Measurements from ENCODE around the gene LCP2.

LCP2 gene

GRCh38 chr5:170305016-170305645 lies 7.6 kb upstream of the LCP2 start:
- no peak overlapping the region for H3K4me3 ChIP-seq (ENCODE audit: low read length)
- peaks cover 30% of the 10 kb centered on the region for H3K4me1 ChIP-seq (ENCODE audit: control insufficient read depth, insufficient read depth, low read length)
- H3K27me3 ChIP-seq (replicated peaks; ENCODE audit: control insufficient read depth, insufficient read depth, low read length) = peaks cover 8% of the 10 kb centered on the region
- no peak overlapping the region for H3K9ac ChIP-seq (ENCODE audit: low read length)
- H3K9me3 ChIP-seq (ENCODE audit: control insufficient read depth, low read length) = no peaks in the 10 kb centered on the region
- H3K36me3 ChIP-seq (ENCODE audit: control insufficient read depth, insufficient read depth, low read length, severe bottlenecking) = no peaks in the 10 kb centered on the region
- DNase-seq (ENCODE audit: low read depth) = no peak

DNA sequence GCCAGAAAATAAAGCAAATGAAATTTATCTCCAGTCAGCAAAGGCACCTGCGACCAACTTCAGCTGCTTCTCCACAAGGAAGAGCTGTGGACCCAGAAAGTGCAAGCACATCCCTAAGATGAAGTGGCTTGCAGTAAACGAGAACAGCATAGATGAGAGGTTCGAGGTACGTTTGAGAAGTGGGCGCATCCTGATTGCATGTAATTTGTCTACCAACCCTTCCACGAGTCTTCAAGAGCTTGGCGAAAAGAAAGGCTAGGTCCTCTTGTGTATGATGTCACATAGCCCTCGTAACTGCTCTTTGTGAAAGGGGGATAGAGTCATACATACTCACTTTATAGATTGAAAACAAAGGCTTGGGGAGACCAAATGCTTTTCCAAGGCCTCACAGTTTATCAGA lies 6.0 kb upstream of the LCP2 start:
- Histone ChIP-seq H3K4me3 (ENCODE audit: low read length) (no peak overlapping the region), H3K27me3 (replicated peaks; ENCODE audit: control insufficient read depth, insufficient read depth, low read length) (peaks cover 8% of the 10 kb centered on the region), H3K9me3 (ENCODE audit: control insufficient read depth, low read length) (no peaks in the 10 kb centered on the region), H3K36me3 (ENCODE audit: control insufficient read depth, insufficient read depth, low read length, severe bottlenecking) (no peaks in the 10 kb centered on the region), H3K4me1 (ENCODE audit: control insufficient read depth, insufficient read depth, low read length) (peaks cover 22% of the 10 kb centered on the region), H3K9ac (ENCODE audit: low read length) (no peak overlapping the region)
- DNase-seq (ENCODE audit: low read depth) = no peak

DNA sequence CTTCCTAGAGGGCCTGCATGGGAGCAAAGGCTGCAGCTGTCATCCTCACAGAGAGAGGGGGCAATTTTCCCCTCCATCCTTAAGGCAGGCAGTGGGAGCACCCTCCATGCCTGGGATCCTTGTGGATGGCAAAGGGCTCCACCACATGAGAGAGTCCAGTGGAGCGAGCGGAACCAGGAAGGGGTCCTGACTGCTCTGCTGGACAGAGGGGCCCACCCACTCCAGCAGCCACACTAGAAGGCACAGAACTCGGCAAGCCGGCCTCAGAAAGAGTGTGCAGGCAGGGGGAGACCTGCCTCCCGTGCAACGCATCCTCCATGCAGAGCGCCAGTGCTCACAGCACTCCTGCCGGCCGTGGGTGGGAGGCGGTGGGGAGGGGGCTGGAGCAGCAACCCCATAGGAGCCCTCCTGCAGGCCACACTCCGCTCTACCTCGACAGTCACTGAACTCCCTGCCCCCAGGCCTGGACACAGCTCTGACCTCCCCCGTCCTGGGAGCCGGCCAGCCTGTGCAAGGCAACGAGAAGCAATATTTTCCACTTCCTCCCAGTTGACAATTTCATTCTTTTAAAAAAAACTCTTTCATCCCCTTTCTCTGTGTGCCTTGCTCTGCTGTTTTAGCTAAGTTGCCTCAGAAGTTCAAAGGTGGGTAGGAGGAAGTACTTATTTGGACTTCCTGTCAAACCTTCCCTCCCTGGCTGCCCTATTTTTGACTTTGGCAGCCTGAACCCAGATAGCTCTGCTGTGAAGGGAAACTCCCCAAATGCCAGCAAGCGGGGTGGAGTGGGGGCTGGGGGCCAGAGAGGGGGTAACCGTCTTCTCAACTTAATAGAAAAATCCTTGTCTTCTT lies 5.3 kb upstream of the LCP2 start:
- H3K27me3 ChIP-seq (replicated peaks; ENCODE audit: control insufficient read depth, insufficient read depth, low read length) = peaks cover 8% of the 10 kb centered on the region
- DNase-seq (ENCODE audit: low read depth) = no peak

DNA sequence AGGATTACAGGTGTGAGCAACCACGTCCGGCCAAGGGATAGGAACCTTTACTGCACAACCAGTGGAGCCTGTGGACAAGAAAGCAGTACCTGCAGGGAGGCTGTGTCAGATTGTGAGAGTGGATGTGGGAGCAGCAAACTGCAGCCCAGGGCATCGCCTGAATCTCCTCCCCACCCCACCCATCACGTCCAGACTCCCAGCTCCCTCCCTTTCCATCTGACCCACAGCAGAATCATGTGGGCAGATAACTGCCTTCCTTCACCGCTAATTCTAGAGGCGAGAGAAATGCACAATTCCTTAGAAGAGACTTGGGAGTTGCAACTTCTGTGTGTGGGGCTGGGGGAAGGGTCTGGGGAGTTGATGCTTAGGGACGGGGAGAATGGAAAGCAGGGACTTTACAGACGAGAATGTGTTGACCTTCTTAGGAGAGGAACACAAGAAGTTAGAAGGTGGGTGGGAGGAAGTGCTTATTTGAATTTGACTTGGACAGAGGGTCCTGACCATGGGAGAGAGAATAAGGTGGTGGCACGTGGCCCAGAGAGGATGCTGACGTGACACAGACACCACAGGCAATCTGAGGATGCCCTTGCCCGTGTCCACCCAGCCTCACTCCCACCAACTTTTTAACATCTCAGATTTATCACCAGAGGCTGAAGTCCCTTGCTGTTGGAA lies 4.5 kb upstream of the LCP2 start:
- Histone ChIP-seq H3K4me1 (ENCODE audit: control insufficient read depth, insufficient read depth, low read length) (peaks cover 14% of the 10 kb centered on the region), H3K27me3 (replicated peaks; ENCODE audit: control insufficient read depth, insufficient read depth, low read length) (peaks cover 13% of the 10 kb centered on the region), H3K36me3 (ENCODE audit: control insufficient read depth, insufficient read depth, low read length, severe bottlenecking) (no peaks in the 10 kb centered on the region), H3K9ac (ENCODE audit: low read length) (no peak overlapping the region), H3K4me3 (ENCODE audit: low read length) (no peak overlapping the region), H3K9me3 (ENCODE audit: control insufficient read depth, low read length) (no peaks in the 10 kb centered on the region)
- DNase-seq (ENCODE audit: low read depth) = no peak

More for the DNA sequence above, 5.3 kb upstream of the LCP2 start:
- Histone ChIP-seq H3K9ac (ENCODE audit: low read length) (no peak overlapping the region), H3K36me3 (ENCODE audit: control insufficient read depth, insufficient read depth, low read length, severe bottlenecking) (no peaks in the 10 kb centered on the region), H3K4me1 (ENCODE audit: control insufficient read depth, insufficient read depth, low read length) (peaks cover 21% of the 10 kb centered on the region), H3K4me3 (ENCODE audit: low read length) (no peak overlapping the region), H3K9me3 (ENCODE audit: control insufficient read depth, low read length) (no peaks in the 10 kb centered on the region)

DNA sequence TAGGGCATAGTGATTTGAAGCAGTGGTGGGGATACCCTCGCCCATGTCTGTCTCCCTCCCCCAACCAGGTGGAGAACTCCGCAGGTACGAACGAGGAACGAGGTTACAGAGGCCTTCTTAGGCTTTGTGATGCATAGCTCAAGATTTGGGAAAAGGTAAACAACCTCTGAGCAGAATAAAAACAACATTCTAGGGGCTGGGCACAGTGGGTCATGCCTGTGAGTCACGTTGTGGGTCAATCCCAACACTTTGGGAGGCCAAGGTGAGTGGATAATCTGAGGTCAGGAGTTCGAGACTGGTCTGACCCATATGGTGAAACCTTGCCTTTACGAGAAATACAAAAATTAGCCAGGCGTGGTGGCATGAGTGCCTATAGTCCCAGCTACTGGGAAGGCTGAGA lies 3.6 kb upstream of the LCP2 start:
- Histone ChIP-seq H3K9ac (ENCODE audit: low read length) (no peak overlapping the region), H3K36me3 (ENCODE audit: control insufficient read depth, insufficient read depth, low read length, severe bottlenecking) (no peaks in the 10 kb centered on the region), H3K4me1 (ENCODE audit: control insufficient read depth, insufficient read depth, low read length) (peaks cover 4% of the 10 kb centered on the region), H3K4me3 (ENCODE audit: low read length) (no peak overlapping the region), H3K27me3 (replicated peaks; ENCODE audit: control insufficient read depth, insufficient read depth, low read length) (peaks cover 23% of the 10 kb centered on the region), H3K9me3 (ENCODE audit: control insufficient read depth, low read length) (no peaks in the 10 kb centered on the region)
- DNase-seq (ENCODE audit: low read depth) = no peak

GRCh38 chr5:170300361-170301013 lies 2.9 kb upstream of the LCP2 start:
- H3K4me3 ChIP-seq (ENCODE audit: low read length) = no peak overlapping the region
- H3K4me1 ChIP-seq (ENCODE audit: control insufficient read depth, insufficient read depth, low read length) = no peaks in the 10 kb centered on the region
- DNase-seq (ENCODE audit: low read depth) = no peak
- H3K9ac ChIP-seq (ENCODE audit: low read length) = no peak overlapping the region
- peaks cover 25% of the 10 kb centered on the region for H3K27me3 ChIP-seq (replicated peaks; ENCODE audit: control insufficient read depth, insufficient read depth, low read length)
- no peaks in the 10 kb centered on the region for H3K36me3 ChIP-seq (ENCODE audit: control insufficient read depth, insufficient read depth, low read length, severe bottlenecking)
- H3K9me3 ChIP-seq (ENCODE audit: control insufficient read depth, low read length) = no peaks in the 10 kb centered on the region

DNA sequence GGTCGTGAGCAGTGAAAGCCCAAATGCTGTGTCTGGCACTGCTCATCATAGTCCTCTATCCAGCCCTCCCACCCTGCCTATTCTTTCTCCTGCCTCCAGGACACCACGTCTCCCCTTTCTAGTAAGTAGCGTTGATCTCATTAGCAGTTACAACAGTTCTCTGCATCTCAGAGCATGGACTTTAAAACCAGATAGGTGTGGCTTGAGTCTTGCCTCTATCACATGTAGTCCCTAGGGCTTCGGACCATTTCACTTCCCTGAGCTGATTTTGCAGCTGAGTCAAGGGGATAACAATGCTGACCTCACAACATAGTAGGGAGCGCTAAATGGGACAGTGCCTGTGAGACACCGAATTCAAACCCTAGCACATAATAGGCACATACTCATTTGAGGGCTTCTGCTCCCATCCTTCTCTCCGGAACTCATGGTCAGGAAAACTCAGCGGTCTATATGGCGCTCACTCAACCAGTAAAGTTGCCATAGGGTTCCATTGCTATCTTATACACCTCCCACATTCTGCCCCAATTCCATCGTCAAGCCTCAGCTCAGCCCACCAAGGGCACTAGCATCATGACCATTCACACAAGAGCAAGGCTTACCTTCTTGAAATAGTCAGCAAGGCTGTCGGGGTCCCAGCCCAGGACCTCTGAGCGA lies 515 bp downstream of the LCP2 start:
- no peak overlapping the region for H3K4me3 ChIP-seq (ENCODE audit: low read length)
- no peaks in the 10 kb centered on the region for H3K4me1 ChIP-seq (ENCODE audit: control insufficient read depth, insufficient read depth, low read length)
- H3K9ac ChIP-seq (ENCODE audit: low read length) = no peak overlapping the region
- no peaks in the 10 kb centered on the region for H3K9me3 ChIP-seq (ENCODE audit: control insufficient read depth, low read length)
- DNase-seq (ENCODE audit: low read depth) = no peak
- peaks cover 48% of the 10 kb centered on the region for H3K27me3 ChIP-seq (replicated peaks; ENCODE audit: control insufficient read depth, insufficient read depth, low read length)
- H3K36me3 ChIP-seq (ENCODE audit: control insufficient read depth, insufficient read depth, low read length, severe bottlenecking) = no peaks in the 10 kb centered on the region

- Histone ChIP-seq H3K27me3 (replicated peaks; ENCODE audit: control insufficient read depth, insufficient read depth, low read length) (peaks cover 48% of the 10 kb centered on the region), H3K36me3 (ENCODE audit: control insufficient read depth, insufficient read depth, low read length, severe bottlenecking) (no peaks in the 10 kb centered on the region), H3K4me3 (ENCODE audit: low read length) (no peak overlapping the region), H3K4me1 (ENCODE audit: control insufficient read depth, insufficient read depth, low read length) (no peaks in the 10 kb centered on the region), H3K9ac (ENCODE audit: low read length) (no peak overlapping the region), H3K9me3 (ENCODE audit: control insufficient read depth, low read length) (no peaks in the 10 kb centered on the region)
- no peak for DNase-seq (ENCODE audit: low read depth)
Observed at GRCh38 chr5:170296036-170296934, 1.3 kb downstream of the LCP2 start.

DNA sequence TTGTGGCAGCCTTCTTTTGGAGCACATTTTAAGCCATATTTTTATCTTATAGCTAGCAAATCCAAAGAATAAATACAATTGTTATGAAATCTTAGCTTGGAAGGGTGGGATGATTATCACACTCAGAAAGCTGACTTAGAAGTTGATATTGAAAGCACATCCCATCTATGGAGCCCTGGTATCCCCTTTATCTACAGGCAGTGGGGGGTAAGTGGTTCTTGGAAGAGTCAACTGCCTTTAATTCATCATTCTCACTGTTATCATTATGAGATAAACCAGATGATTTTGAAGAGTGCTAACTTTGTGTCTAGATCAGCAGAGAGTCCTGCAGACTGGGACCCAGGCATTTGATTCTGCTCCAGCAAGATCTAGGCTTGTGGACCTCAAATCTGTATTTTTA lies 3.0 kb downstream of the LCP2 start:
- peaks cover 51% of the 10 kb centered on the region for H3K27me3 ChIP-seq (replicated peaks; ENCODE audit: control insufficient read depth, insufficient read depth, low read length)
- no peak overlapping the region for H3K4me3 ChIP-seq (ENCODE audit: low read length)
- no peaks in the 10 kb centered on the region for H3K36me3 ChIP-seq (ENCODE audit: control insufficient read depth, insufficient read depth, low read length, severe bottlenecking)
- H3K4me1 ChIP-seq (ENCODE audit: control insufficient read depth, insufficient read depth, low read length) = peaks cover 4% of the 10 kb centered on the region
- no peaks in the 10 kb centered on the region for H3K9me3 ChIP-seq (ENCODE audit: control insufficient read depth, low read length)
- DNase-seq (ENCODE audit: low read depth) = no peak
- H3K9ac ChIP-seq (ENCODE audit: low read length) = no peak overlapping the region

GRCh38 chr5:170294057-170294456 lies 3.5 kb downstream of the LCP2 start:
- H3K9me3 ChIP-seq (ENCODE audit: control insufficient read depth, low read length) = no peaks in the 10 kb centered on the region
- peaks cover 4% of the 10 kb centered on the region for H3K4me1 ChIP-seq (ENCODE audit: control insufficient read depth, insufficient read depth, low read length)
- H3K4me3 ChIP-seq (ENCODE audit: low read length) = no peak overlapping the region
- no peaks in the 10 kb centered on the region for H3K36me3 ChIP-seq (ENCODE audit: control insufficient read depth, insufficient read depth, low read length, severe bottlenecking)
- no peak overlapping the region for H3K9ac ChIP-seq (ENCODE audit: low read length)
- peaks cover 51% of the 10 kb centered on the region for H3K27me3 ChIP-seq (replicated peaks; ENCODE audit: control insufficient read depth, insufficient read depth, low read length)
- DNase-seq (ENCODE audit: low read depth) = no peak
